ENCODE results near the gene ARHGAP8.

ARHGAP8 gene

GRCh38 chr22:44861245-44861644 lies 108.9 kb downstream of the ARHGAP8 start:
- no peak for DNase-seq (ENCODE audit: low spot score)

GRCh38 chr22:44862281-44862680 lies 109.9 kb downstream of the ARHGAP8 start:
- no peak for DNase-seq (ENCODE audit: low spot score)

GRCh38 chr22:44862981-44863860 lies 110.8 kb downstream of the ARHGAP8 start:
- no peak for DNase-seq (ENCODE audit: low spot score)

GRCh38 chr22:44865193-44866057 lies 113.0 kb downstream of the ARHGAP8 start:
- no peak for DNase-seq (ENCODE audit: low spot score)

GRCh38 chr22:44869196-44869595 lies 116.8 kb downstream of the ARHGAP8 start:
- no peak for DNase-seq (ENCODE audit: low spot score)

- DNase-seq (ENCODE audit: low spot score): no peak
These were observed 117.6 kb downstream of the ARHGAP8 start for GRCh38 chr22:44870021-44870420.

GRCh38 chr22:44871782-44872181 lies 119.4 kb downstream of the ARHGAP8 start:
- no peak for DNase-seq (ENCODE audit: low spot score)

GRCh38 chr22:44876921-44877320 lies 124.5 kb downstream of the ARHGAP8 start:
- no peak for DNase-seq (ENCODE audit: low spot score)

- no peak for DNase-seq (ENCODE audit: low spot score)
These were observed 126.3 kb downstream of the ARHGAP8 start for GRCh38 chr22:44878483-44879300.

- DNase-seq (ENCODE audit: low spot score): no peak
These were observed 126.9 kb downstream of the ARHGAP8 start for GRCh38 chr22:44879301-44879680.

GRCh38 chr22:44880610-44881290 lies 128.4 kb downstream of the ARHGAP8 start:
- DNase-seq (ENCODE audit: low spot score): no peak

GRCh38 chr22:44881624-44882023 lies 129.2 kb downstream of the ARHGAP8 start:
- no peak for DNase-seq (ENCODE audit: low spot score)

GRCh38 chr22:44882226-44882905 lies 130.0 kb downstream of the ARHGAP8 start:
- DNase-seq (ENCODE audit: low spot score): no peak

- DNase-seq (ENCODE audit: low spot score): no peak
These were observed 130.6 kb downstream of the ARHGAP8 start for GRCh38 chr22:44883011-44883421.

- DNase-seq (ENCODE audit: low spot score): no peak
These were observed 132.2 kb downstream of the ARHGAP8 start for GRCh38 chr22:44884562-44884961.

GRCh38 chr22:44884968-44885805 lies 132.8 kb downstream of the ARHGAP8 start:
- DNase-seq (ENCODE audit: low spot score): no peak

GRCh38 chr22:44885806-44886360 lies 133.5 kb downstream of the ARHGAP8 start:
- no peak for DNase-seq (ENCODE audit: low spot score)

GRCh38 chr22:44887941-44888366 lies 135.6 kb downstream of the ARHGAP8 start:
- no peak for DNase-seq (ENCODE audit: low spot score)

- no peak for DNase-seq (ENCODE audit: low spot score)
These were observed 136.3 kb downstream of the ARHGAP8 start for GRCh38 chr22:44888491-44889254.

Data from CD4-positive, alpha-beta T cell treated with Interleukin-2 at 100 ng/mL for 4 hours (primary cell).